PFSK-1 (cell line): ENCODE data around the gene GPBAR1.

Experiments
- FOXP2 ChIP-seq: optimal IDR thresholded peaks from 2 replicates; pipeline ENCODE3; 2011; ENCODE audit warnings: borderline replicate concordance, control low read depth, inconsistent platforms; ENCODE audit not compliant: insufficient read depth; ENCODE audit errors: extremely low read length, extremely low read depth
- POLR2AphosphoS5 ChIP-seq: IDR thresholded peaks from 2 replicates; pipeline ENCODE4 v1.6.1; 2012; ENCODE audit warnings: low read depth, mild to moderate bottlenecking, control low read depth, low read length, moderate library complexity
- SIN3A ChIP-seq: IDR thresholded peaks from 2 replicates; pipeline ENCODE4 v1.6.1; 2012; ENCODE audit warnings: mild to moderate bottlenecking, low read length, moderate library complexity, borderline replicate concordance; ENCODE audit not compliant: insufficient read depth
- TAF1 ChIP-seq: IDR thresholded peaks from 2 replicates; pipeline ENCODE4 v1.6.1; 2012; ENCODE audit warnings: low read length, control low read depth, borderline replicate concordance; ENCODE audit not compliant: insufficient read depth
- TF ChIP-seq, protein P1 (sequence below), 2 experiments: IDR thresholded peaks; 2 replicates each; pipeline versions ENCODE4 v1.6.1 to v1.8.0; 2011 to 2012; ENCODE audit warnings: low read depth in 2 of 2, low read length in 2 of 2, control low read depth in 1 of 2, inconsistent platforms in 1 of 2, mild to moderate bottlenecking in 1 of 2, moderate library complexity in 1 of 2; ENCODE audit not compliant: insufficient read depth in 1 of 2

DNA sequence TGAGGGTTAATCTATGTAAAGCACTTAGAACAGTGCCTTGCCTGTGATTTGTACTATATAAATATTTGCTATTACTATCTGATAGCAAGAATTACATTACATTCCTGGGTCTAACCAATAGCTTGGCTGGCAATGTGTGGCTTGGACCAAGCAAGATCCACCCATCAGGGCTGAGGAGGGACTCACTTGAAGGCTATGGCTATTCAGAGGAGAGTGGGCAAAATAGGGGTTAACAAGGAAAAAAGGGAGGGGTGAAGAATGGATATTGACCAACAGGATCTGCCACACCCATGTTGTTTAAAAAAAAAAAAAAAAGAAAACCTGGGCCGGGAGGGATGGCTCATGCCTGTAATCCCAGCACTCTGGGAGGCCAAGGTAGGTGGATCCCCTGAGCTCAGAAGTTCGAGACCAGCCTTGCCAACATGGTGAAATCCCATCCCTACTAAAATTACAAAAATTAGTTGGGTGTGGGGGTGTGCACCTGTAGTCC, 51.5 kb downstream of the GPBAR1 start:
- no peak for TF ChIP-seq SIN3A
- TF ChIP-seq TAF1 = no peak
- no peak for TF ChIP-seq POLR2AphosphoS5
- TF ChIP-seq, protein P1, sequence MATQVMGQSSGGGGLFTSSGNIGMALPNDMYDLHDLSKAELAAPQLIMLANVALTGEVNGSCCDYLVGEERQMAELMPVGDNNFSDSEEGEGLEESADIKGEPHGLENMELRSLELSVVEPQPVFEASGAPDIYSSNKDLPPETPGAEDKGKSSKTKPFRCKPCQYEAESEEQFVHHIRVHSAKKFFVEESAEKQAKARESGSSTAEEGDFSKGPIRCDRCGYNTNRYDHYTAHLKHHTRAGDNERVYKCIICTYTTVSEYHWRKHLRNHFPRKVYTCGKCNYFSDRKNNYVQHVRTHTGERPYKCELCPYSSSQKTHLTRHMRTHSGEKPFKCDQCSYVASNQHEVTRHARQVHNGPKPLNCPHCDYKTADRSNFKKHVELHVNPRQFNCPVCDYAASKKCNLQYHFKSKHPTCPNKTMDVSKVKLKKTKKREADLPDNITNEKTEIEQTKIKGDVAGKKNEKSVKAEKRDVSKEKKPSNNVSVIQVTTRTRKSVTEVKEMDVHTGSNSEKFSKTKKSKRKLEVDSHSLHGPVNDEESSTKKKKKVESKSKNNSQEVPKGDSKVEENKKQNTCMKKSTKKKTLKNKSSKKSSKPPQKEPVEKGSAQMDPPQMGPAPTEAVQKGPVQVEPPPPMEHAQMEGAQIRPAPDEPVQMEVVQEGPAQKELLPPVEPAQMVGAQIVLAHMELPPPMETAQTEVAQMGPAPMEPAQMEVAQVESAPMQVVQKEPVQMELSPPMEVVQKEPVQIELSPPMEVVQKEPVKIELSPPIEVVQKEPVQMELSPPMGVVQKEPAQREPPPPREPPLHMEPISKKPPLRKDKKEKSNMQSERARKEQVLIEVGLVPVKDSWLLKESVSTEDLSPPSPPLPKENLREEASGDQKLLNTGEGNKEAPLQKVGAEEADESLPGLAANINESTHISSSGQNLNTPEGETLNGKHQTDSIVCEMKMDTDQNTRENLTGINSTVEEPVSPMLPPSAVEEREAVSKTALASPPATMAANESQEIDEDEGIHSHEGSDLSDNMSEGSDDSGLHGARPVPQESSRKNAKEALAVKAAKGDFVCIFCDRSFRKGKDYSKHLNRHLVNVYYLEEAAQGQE (IDR thresholded peaks at IDR 0.05; ENCODE audit: insufficient read depth in 1 of 2, low read depth in 2 of 2, low read length in 2 of 2) = no peak
- TF ChIP-seq FOXP2 = no peak
